ENCODE measurements around the gene SGSH.

Gene SGSH

GRCh38 chr17:80220054-80220735 is at the start of gene SGSH, which contains the start of gene SLC26A11:
SGSH (minus strand) TSS chr17:80220333; CDS start chr17:80220313, 20 bp downstream.
SLC26A11 (plus strand) TSS chr17:80220427; CDS start chr17:80221561, 1,134 bp downstream.
- ChIA-PET POLR2A (interaction anchor here (2.3 kb wide), 1 partner anchor 75 kb away, joined by 8 read pairs; no protein-coding TSS in a partner anchor), CTCF (no interaction called here)
- H3K4me3 ChIP-seq (ENCODE audit: low read depth, low read length), result peak within 1 kb of the TSS; percentile 78
- no peak for TF ChIP-seq CTCF (IDR thresholded peaks at IDR 0.05; ENCODE audit: insufficient read depth, low read length, missing control alignments)
- no peak for DNase-seq (ENCODE audit: low read depth, low spot score)

- ChIA-PET CTCF (no interaction called here), POLR2A (no interaction called here)
- no peak overlapping the region for H3K4me3 ChIP-seq (ENCODE audit: low read depth, low read length)
- DNase-seq (ENCODE audit: low read depth, low spot score), result no peak
- TF ChIP-seq CTCF (IDR thresholded peaks at IDR 0.05; ENCODE audit: insufficient read depth, low read length, missing control alignments), result no peak
Observed at GRCh38 chr17:80269405-80269807, 49.3 kb upstream of the SGSH start.

- POLR2A ChIA-PET, result no interaction called here
Observed at GRCh38 chr17:80268427-80268826, 48.3 kb upstream of the SGSH start.

GRCh38 chr17:80267391-80267790 is 47.3 kb upstream of the SGSH start:
- H3K4me3 ChIP-seq (ENCODE audit: low read depth, low read length), result no peak overlapping the region
- POLR2A ChIA-PET, result no interaction called here
- no peak for DNase-seq (ENCODE audit: low read depth, low spot score)
- TF ChIP-seq CTCF (IDR thresholded peaks at IDR 0.05; ENCODE audit: insufficient read depth, low read length, missing control alignments), result no peak
- CTCF ChIA-PET, result interaction anchor here (1.0 kb wide), 1 partner anchor 71 kb away, joined by 3 read pairs; no protein-coding TSS in a partner anchor

More at GRCh38 chr17:80268427-80268826, 48.3 kb upstream of the SGSH start:
- TF ChIP-seq CTCF (IDR thresholded peaks at IDR 0.05; ENCODE audit: insufficient read depth, low read length, missing control alignments), result no peak
- DNase-seq (ENCODE audit: low read depth, low spot score), result no peak
- no peak overlapping the region for H3K4me3 ChIP-seq (ENCODE audit: low read depth, low read length)
- CTCF ChIA-PET, result no interaction called here

- TF ChIP-seq CTCF (IDR thresholded peaks at IDR 0.05; ENCODE audit: insufficient read depth, low read length, missing control alignments), result no peak
- no peak overlapping the region for H3K4me3 ChIP-seq (ENCODE audit: low read depth, low read length)
- POLR2A ChIA-PET, result no interaction called here
- CTCF ChIA-PET, result no interaction called here
- DNase-seq (ENCODE audit: low read depth, low spot score), result no peak
Observed at GRCh38 chr17:80265205-80266068, 45.3 kb upstream of the SGSH start.

Data from AG04449 (cell line).